ENCODE results near the gene PGLYRP1. TPM values are rescaled to one million over a fixed set of nuclear protein-coding genes. Genes with fewer than 3 reads are reported as not detected.

The PGLYRP1 gene
- total RNA-seq, 1 experiment from 2014 or later, result not detected

GRCh38 chr19:46049597-46049996 lies 26.7 kb upstream of the PGLYRP1 start:
- Histone ChIP-seq H3K4me2 (no peak overlapping the region), H3K4me3 (no peak overlapping the region), H3K9me2 (ENCODE audit: insufficient read depth) (no peaks in the 10 kb centered on the region), H3K36me3 (ENCODE audit: low read depth) (no peaks in the 10 kb centered on the region), H3K4me1 (replicated peaks; ENCODE audit: insufficient read depth) (no peaks in the 10 kb centered on the region), H3K9me3 (ENCODE audit: insufficient read depth, low read depth) (no peaks in the 10 kb centered on the region; the same call in 1 of the 2 replicates), H3K27me3 (ENCODE audit: insufficient read depth, low read depth) (peaks cover 38% of the 10 kb centered on the region), H3K27ac (no peak overlapping the region), H4K20me1 (ENCODE audit: insufficient read depth) (no peaks in the 10 kb centered on the region), H3K79me2 (ENCODE audit: low read depth) (no peaks in the 10 kb centered on the region), H3F3A (ENCODE audit: insufficient read depth, low read depth) (no peaks in the 10 kb centered on the region), H2AFZ (no peak overlapping the region)
- BruUV-seq (replicated peaks), result no TSS peak
- ChIA-PET CTCF (interaction anchor here (0.6 to 1.1 kb wide), 2 partner anchors 21 to 62 kb away, joined by 4 read pairs; no protein-coding TSS in a partner anchor), POLR2A (ENCODE audit: unreplicated experiment) (interaction anchor here (0.7 kb wide), 1 partner anchor 357 kb away, joined by 3 read pairs; no protein-coding TSS in a partner anchor)
- intact Hi-C loops (cut with micrococcal nuclease; ENCODE audit: unreplicated experiment), result no loop called here
- TF ChIP-seq CTCF (conservative IDR thresholded peaks at IDR 0.05) (no peak; the same call in 1 of the 2 replicates), EZH2 (IDR thresholded peaks at IDR 0.05; ENCODE audit: low read depth) (no peak)
- DNase-seq, result no peak

GRCh38 chr19:46043519-46043918 lies 20.7 kb upstream of the PGLYRP1 start:
- POLR2A ChIA-PET (ENCODE audit: unreplicated experiment), result interaction anchor here (0.7 kb wide), 1 partner anchor 141 kb away, joined by 4 read pairs; the partner anchor contains the start of gene MYPOP
- intact Hi-C loops (cut with micrococcal nuclease; ENCODE audit: unreplicated experiment), result no loop called here

GRCh38 chr19:46042252-46042883 lies 19.5 kb upstream of the PGLYRP1 start:
- no peaks in the 10 kb centered on the region for H4K20me1 ChIP-seq (ENCODE audit: insufficient read depth)
- no peak for DNase-seq
- peaks cover 45% of the 10 kb centered on the region; the same call in 1 of the 2 replicates for H3K27me3 ChIP-seq (ENCODE audit: insufficient read depth, low read depth)
- TF ChIP-seq EZH2 (IDR thresholded peaks at IDR 0.05; ENCODE audit: low read depth) (no peak), CTCF (conservative IDR thresholded peaks at IDR 0.05) (no peak)
- no peak overlapping the region for H2AFZ ChIP-seq
- H3K9me2 ChIP-seq (ENCODE audit: insufficient read depth), result no peaks in the 10 kb centered on the region
- H3K27ac ChIP-seq, result no peak overlapping the region
- BruUV-seq (replicated peaks), result no TSS peak
- H3K4me1 ChIP-seq (replicated peaks; ENCODE audit: insufficient read depth), result peaks cover 24% of the 10 kb centered on the region
- H3K4me3 ChIP-seq, result no peak overlapping the region
- CTCF ChIA-PET, result interaction anchor here (0.5 to 1.4 kb wide), 3 partner anchors 35 to 203 kb away, joined by 6 to 13 read pairs (median 6); no protein-coding TSS in a partner anchor
- POLR2A ChIA-PET (ENCODE audit: unreplicated experiment), result no interaction called here
- H3K4me2 ChIP-seq, result no peak overlapping the region
- H3K36me3 ChIP-seq (ENCODE audit: low read depth), result peaks cover 10% of the 10 kb centered on the region; the same call in 1 of the 2 replicates
- intact Hi-C loops (cut with micrococcal nuclease; ENCODE audit: unreplicated experiment), result no loop called here
- peaks cover 11% of the 10 kb centered on the region; the same call in 1 of the 2 replicates for H3F3A ChIP-seq (ENCODE audit: insufficient read depth, low read depth)
- H3K79me2 ChIP-seq (ENCODE audit: low read depth), result no peaks in the 10 kb centered on the region
- H3K9me3 ChIP-seq (ENCODE audit: insufficient read depth, low read depth), result peaks cover 23% of the 10 kb centered on the region; the same call in 1 of the 2 replicates

More at GRCh38 chr19:46043519-46043918, 20.7 kb upstream of the PGLYRP1 start:
- no peaks in the 10 kb centered on the region for H3K9me2 ChIP-seq (ENCODE audit: insufficient read depth)
- H3K4me2 ChIP-seq, result no peak overlapping the region
- H4K20me1 ChIP-seq (ENCODE audit: insufficient read depth), result no peaks in the 10 kb centered on the region
- TF ChIP-seq EZH2 (IDR thresholded peaks at IDR 0.05; ENCODE audit: low read depth) (no peak), CTCF (conservative IDR thresholded peaks at IDR 0.05) (no peak)
- peaks cover 23% of the 10 kb centered on the region; the same call in 1 of the 2 replicates for H3K9me3 ChIP-seq (ENCODE audit: insufficient read depth, low read depth)
- peaks cover 21% of the 10 kb centered on the region for H3K4me1 ChIP-seq (replicated peaks; ENCODE audit: insufficient read depth)
- BruUV-seq (replicated peaks), result no TSS peak
- H2AFZ ChIP-seq, result no peak overlapping the region
- no peak for DNase-seq
- no peak overlapping the region for H3K27ac ChIP-seq
- peaks cover 11% of the 10 kb centered on the region; the same call in 1 of the 2 replicates for H3F3A ChIP-seq (ENCODE audit: insufficient read depth, low read depth)
- H3K27me3 ChIP-seq (ENCODE audit: insufficient read depth, low read depth), result peaks cover 50% of the 10 kb centered on the region; the same call in 1 of the 2 replicates
- H3K79me2 ChIP-seq (ENCODE audit: low read depth), result no peaks in the 10 kb centered on the region
- H3K4me3 ChIP-seq, result no peak overlapping the region
- H3K36me3 ChIP-seq (ENCODE audit: low read depth), result peaks cover 10% of the 10 kb centered on the region; the same call in 1 of the 2 replicates
- CTCF ChIA-PET, result no interaction called here
